Endothelial cell of umbilical vein (primary cell): ENCODE measurements around the gene TFCP2.

Experiments used
- CTCF ChIP-seq, 2 donors: IDR thresholded peaks; 1 replicate in 1 of 2; 2 replicates in 1 of 2; pipeline ENCODE4 v1.5.1; 2011; ENCODE audit warnings: low read length in 2 of 2, mild to moderate bottlenecking in 2 of 2, moderate library complexity in 2 of 2, control low read depth in 1 of 2, inconsistent platforms in 1 of 2, low read depth in 1 of 2; ENCODE audit not compliant: insufficient read depth in 1 of 2; ENCODE audit errors: extremely low read depth in 1 of 2
- EZH2 ChIP-seq: IDR thresholded peaks from 2 replicates; pipeline ENCODE4 v1.6.1; 2012; ENCODE audit warnings: borderline replicate concordance, low read depth, mild to moderate bottlenecking, moderate library complexity, low read length, inconsistent platforms; ENCODE audit not compliant: severe bottlenecking
- MYC ChIP-seq: IDR thresholded peaks from one replicate; pipeline ENCODE4 v1.6.1; 2011; ENCODE audit warnings: mild to moderate bottlenecking, low read depth, low read length
- POLR2A ChIP-seq: IDR thresholded peaks from 2 replicates; pipeline ENCODE4 v1.6.1; 2012; ENCODE audit warnings: low read depth, mild to moderate bottlenecking, control low read depth, low read length

GRCh38 chr12:51191516-51192283 is 18.8 kb upstream of the TFCP2 start:
- TF ChIP-seq CTCF (IDR thresholded peaks at IDR 0.05; ENCODE audit: extremely low read depth in 1 of 2, insufficient read depth in 1 of 2, low read depth in 1 of 2, low read length in 2 of 2) (no peak), MYC (no peak), EZH2 (no peak), POLR2A (no peak)
